Mesothelial cell of epicardium (in vitro differentiated cells): ENCODE measurements around the gene ELN. TPM values are rescaled to one million over a fixed set of nuclear protein-coding genes. Genes with fewer than 3 reads are reported as not detected.

ENCODE experiments used
- DNase-seq, 2 experiments: peaks; one replicate each; pipeline ENCODE4 v3.0.0; 2021; ENCODE audit warnings: low spot score in 2 of 2; ENCODE audit not compliant: unreplicated experiment in 2 of 2
- H3K27ac Mint-ChIP-seq: 2 replicates; pipeline ENCODE4 v1.8.0; 2021; ENCODE audit warnings: mixed read lengths
- H3K27me3 Mint-ChIP-seq: 2 replicates; pipeline ENCODE4 v1.8.0; 2021; ENCODE audit warnings: low read depth, mixed read lengths
- H3K36me3 Mint-ChIP-seq: 2 replicates; pipeline ENCODE4 v1.8.0; 2021; ENCODE audit warnings: mixed read lengths
- H3K4me1 Mint-ChIP-seq: 2 replicates; pipeline ENCODE4 v1.8.0; 2021; ENCODE audit warnings: mixed read lengths
- H3K4me3 Mint-ChIP-seq: 2 replicates; pipeline ENCODE4 v1.8.0; 2021; ENCODE audit warnings: mild to moderate bottlenecking, moderate library complexity, mixed read lengths
- H3K9me3 Mint-ChIP-seq: 2 replicates; pipeline ENCODE4 v1.8.0; 2021; ENCODE audit warnings: mixed read lengths
- total RNA-seq: library from RNA; stranded (reverse); gene quantifications from 3 replicates; pipeline ENCODE4 v1.2.1, GENCODE V29; 2021
- TF ChIP-seq, protein P1 (sequence below): fragments of 200-600 bp; sonication (generic); IDR thresholded peaks from one replicate; pipeline ENCODE4 v1.5.0; 2021; ENCODE audit warnings: antibody characterized with exemption; ENCODE audit not compliant: unreplicated experiment

ELN gene
- total RNA-seq, 1 donor from 2014 or later, result 32.9 TPM

DNA sequence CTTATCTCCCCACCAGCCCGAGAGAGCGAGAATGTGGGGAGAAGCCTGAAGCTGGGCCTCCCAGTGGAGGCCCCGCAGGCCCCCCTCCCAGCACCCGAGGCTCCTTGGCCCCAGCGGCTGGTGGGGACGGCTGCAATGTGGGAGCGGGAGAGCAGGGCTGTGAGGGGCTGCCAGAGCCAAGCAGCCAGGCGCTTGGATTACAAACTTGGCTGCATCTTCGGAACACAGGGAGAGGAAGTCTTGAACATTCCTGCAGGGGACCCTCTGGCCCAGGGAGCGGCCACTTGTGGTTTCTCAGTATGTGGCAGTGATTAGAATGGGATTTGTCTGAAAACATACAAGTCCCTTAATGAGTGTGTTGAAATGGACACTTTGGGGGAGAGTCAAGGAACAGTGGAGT is 23.2 kb downstream of the ELN start:
- no peak overlapping the region for H3K4me3 Mint-ChIP-seq
- H3K9me3 Mint-ChIP-seq, result no peaks in the 10 kb centered on the region
- DNase-seq, result no peak

DNA sequence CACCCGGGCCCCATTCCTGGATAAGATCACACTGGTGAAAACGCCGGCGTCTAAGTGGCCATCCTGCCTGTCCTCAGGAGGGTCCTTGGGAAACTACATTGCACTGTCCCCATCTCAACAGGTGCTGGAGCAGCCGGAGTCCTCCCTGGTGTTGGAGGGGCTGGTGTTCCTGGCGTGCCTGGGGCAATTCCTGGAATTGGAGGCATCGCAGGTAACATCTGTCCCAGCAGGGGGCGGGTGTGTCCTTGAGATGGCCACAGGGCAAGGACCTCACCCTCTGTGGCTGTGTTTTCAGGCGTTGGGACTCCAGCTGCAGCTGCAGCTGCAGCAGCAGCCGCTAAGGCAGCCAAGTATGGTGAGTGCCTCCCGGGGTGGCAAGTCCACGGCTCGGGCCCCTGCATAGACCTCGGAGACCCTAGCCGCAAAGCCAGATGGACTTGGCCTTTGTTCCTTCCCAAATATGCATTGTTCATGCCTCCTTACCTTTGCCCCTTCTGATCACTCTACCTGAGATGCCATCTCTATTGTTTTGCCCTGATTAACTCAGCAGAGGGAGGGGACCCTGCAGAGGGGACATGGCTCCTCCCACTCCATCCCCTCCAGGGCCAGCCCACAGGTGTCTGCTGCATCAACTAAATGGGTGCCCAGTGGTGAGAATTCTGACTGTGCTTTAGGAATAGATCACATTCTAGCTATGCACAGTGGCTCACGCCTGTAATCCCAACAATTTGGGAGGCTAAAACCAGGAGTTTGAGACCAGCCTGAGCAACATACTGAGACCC is 23.8 kb downstream of the ELN start:
- Mint-ChIP-seq H3K27me3 (peaks cover 12% of the 10 kb centered on the region), H3K4me1 (peaks cover 2% of the 10 kb centered on the region), H3K4me3 (no peak overlapping the region), H3K27ac (peak overlapping the region; percentile 64), H3K36me3 (no peaks in the 10 kb centered on the region), H3K9me3 (no peaks in the 10 kb centered on the region)
- no peak for DNase-seq
- TF ChIP-seq, protein P1, sequence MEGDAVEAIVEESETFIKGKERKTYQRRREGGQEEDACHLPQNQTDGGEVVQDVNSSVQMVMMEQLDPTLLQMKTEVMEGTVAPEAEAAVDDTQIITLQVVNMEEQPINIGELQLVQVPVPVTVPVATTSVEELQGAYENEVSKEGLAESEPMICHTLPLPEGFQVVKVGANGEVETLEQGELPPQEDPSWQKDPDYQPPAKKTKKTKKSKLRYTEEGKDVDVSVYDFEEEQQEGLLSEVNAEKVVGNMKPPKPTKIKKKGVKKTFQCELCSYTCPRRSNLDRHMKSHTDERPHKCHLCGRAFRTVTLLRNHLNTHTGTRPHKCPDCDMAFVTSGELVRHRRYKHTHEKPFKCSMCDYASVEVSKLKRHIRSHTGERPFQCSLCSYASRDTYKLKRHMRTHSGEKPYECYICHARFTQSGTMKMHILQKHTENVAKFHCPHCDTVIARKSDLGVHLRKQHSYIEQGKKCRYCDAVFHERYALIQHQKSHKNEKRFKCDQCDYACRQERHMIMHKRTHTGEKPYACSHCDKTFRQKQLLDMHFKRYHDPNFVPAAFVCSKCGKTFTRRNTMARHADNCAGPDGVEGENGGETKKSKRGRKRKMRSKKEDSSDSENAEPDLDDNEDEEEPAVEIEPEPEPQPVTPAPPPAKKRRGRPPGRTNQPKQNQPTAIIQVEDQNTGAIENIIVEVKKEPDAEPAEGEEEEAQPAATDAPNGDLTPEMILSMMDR, result no peak

More for the DNA sequence above, 23.2 kb downstream of the ELN start:
- no peaks in the 10 kb centered on the region for H3K36me3 Mint-ChIP-seq
- peaks cover 12% of the 10 kb centered on the region for H3K27me3 Mint-ChIP-seq
- TF ChIP-seq, protein P1, result no peak
- H3K4me1 Mint-ChIP-seq, result peaks cover 2% of the 10 kb centered on the region
- peak overlapping the region; percentile 64 for H3K27ac Mint-ChIP-seq

DNA sequence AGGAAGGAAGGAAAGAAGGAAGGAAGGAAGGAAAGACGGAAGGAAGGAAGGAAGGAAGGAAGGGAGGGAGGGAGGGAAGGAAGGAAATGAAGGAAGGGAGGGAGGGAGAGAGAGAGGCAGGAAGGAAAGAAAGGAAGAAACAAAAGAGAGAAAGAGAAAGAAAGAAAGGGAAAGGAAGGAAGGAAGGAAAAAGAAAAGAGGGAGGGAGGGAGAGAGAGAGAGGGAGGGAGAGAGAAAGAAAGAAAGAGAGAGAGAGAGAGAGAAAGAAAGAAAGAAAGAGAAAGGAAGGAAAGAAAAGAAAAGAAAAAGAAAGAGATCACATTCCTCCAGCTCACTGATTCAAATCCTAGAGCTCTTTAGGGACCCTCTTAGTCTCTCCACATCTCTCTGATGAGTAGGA is 24.7 kb downstream of the ELN start:
- Mint-ChIP-seq H3K36me3 (no peaks in the 10 kb centered on the region), H3K27me3 (peaks cover 14% of the 10 kb centered on the region), H3K9me3 (no peaks in the 10 kb centered on the region), H3K4me3 (no peak overlapping the region), H3K4me1 (peaks cover 2% of the 10 kb centered on the region), H3K27ac (no peak overlapping the region)
- TF ChIP-seq, protein P1, result no peak
- DNase-seq, result no peak

DNA sequence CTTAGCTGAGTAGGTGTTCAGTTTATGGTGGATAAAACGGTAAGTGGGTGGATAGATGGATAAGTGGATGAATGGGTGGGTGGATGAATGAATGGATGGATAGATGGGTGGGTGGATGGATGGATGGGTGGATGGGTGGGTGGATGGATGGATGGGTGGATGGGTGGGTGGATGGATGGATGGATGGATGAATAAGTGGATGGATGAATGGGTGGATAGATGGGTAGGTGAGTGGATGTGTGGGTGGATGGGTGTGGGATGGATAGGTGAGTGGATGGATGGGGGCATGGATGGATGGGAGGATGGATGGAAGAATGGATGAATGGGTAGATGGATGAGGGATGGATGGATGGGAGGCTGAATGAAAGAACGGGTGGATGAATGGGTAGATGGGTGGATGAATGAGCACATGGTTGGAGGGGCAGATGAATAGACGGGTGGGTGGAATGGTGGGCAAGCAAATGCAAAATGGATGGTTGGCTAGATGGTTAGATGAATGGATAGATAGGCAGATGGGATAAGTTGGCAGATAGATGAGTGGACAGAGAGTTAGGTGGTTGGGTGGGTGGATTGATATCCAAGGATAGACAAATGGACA is 25.7 kb downstream of the ELN start:
- DNase-seq, result no peak
- TF ChIP-seq, protein P1, result no peak
- H3K9me3 Mint-ChIP-seq, result no peaks in the 10 kb centered on the region
- peaks cover 22% of the 10 kb centered on the region for H3K27me3 Mint-ChIP-seq
- no peak overlapping the region for H3K27ac Mint-ChIP-seq
- H3K4me3 Mint-ChIP-seq, result no peak overlapping the region
- no peaks in the 10 kb centered on the region for H3K36me3 Mint-ChIP-seq
- peaks cover 2% of the 10 kb centered on the region for H3K4me1 Mint-ChIP-seq

DNA sequence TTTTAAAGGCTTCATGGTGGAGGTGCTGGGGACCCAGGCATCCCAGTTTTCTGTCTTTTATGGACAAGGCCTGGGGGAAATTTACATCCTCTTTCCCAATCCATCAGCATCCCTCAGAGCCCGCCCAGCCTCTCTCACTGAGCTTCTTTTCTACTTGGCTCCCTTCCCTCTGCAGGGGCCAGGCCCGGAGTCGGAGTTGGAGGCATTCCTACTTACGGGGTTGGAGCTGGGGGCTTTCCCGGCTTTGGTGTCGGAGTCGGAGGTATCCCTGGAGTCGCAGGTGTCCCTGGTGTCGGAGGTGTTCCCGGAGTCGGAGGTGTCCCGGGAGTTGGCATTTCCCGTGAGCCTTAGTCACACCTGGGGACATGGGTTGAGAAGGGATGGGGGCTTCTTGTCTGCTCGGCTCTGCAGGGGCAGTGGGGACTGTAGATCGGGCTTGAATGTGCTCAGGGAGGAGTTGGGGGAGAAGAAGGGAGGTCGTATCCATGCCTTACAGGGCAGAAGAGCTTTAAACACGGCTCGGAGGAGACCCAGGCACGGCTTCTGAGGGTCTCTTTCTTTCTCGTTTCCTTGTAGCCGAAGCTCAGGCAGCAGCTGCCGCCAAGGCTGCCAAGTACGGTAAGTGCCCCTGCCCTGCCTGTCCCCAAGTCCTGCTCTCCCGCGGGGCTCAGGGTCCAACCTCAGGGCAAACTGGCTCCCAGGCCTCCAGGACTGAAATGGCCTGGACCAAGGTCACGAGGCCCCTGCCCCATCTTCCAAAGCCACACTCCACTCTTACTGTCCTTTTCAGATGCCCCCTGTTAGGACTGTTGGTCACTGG is 28.3 kb downstream of the ELN start:
- DNase-seq, result no peak
- no peaks in the 10 kb centered on the region for H3K9me3 Mint-ChIP-seq
- TF ChIP-seq, protein P1, result no peak
- no peak overlapping the region for H3K27ac Mint-ChIP-seq
- H3K4me1 Mint-ChIP-seq, result peaks cover 1% of the 10 kb centered on the region
- H3K36me3 Mint-ChIP-seq, result no peaks in the 10 kb centered on the region
- no peak overlapping the region for H3K4me3 Mint-ChIP-seq
- H3K27me3 Mint-ChIP-seq, result peaks cover 22% of the 10 kb centered on the region
